ENCODE results near the gene PEPD.

Gene PEPD

GRCh38 chr19:33517922-33518321 is 3.7 kb downstream of the PEPD start:
- Histone ChIP-seq H3K9me3 (replicated peaks; ENCODE audit: insufficient read depth, low read length) (no peaks in the 10 kb centered on the region), H3K27me3 (replicated peaks; ENCODE audit: insufficient read depth, low read length) (no peaks in the 10 kb centered on the region), H3F3A (ENCODE audit: insufficient read depth, low read length) (no peaks in the 10 kb centered on the region), H3K4me2 (ENCODE audit: low read depth, low read length) (no peak overlapping the region), H3K27ac (ENCODE audit: low read length) (no peak overlapping the region), H3K4me1 (ENCODE audit: low read length) (peaks cover 4% of the 10 kb centered on the region; the same call in 1 of the 2 replicates), H2AFZ (ENCODE audit: low read length) (no peak overlapping the region), H3K9me2 (replicated peaks; ENCODE audit: insufficient read depth, low read length) (no peaks in the 10 kb centered on the region), H4K20me1 (ENCODE audit: insufficient read depth, low read length) (no peaks in the 10 kb centered on the region), H3K79me2 (ENCODE audit: low read length) (peaks cover 27% of the 10 kb centered on the region), H3K4me3 (ENCODE audit: low read length) (no peak overlapping the region), H3K9ac (ENCODE audit: low read length) (no peak overlapping the region), H3K36me3 (replicated peaks; ENCODE audit: insufficient read depth, low read length) (no peaks in the 10 kb centered on the region)
- TF ChIP-seq EZH2phosphoT487 (IDR thresholded peaks at IDR 0.05; ENCODE audit: low read length) (no peak), EZH2 (optimal IDR thresholded peaks at IDR 0.05; ENCODE audit: low read depth, low read length) (no peak)
- TF ChIP-seq, protein P1, sequence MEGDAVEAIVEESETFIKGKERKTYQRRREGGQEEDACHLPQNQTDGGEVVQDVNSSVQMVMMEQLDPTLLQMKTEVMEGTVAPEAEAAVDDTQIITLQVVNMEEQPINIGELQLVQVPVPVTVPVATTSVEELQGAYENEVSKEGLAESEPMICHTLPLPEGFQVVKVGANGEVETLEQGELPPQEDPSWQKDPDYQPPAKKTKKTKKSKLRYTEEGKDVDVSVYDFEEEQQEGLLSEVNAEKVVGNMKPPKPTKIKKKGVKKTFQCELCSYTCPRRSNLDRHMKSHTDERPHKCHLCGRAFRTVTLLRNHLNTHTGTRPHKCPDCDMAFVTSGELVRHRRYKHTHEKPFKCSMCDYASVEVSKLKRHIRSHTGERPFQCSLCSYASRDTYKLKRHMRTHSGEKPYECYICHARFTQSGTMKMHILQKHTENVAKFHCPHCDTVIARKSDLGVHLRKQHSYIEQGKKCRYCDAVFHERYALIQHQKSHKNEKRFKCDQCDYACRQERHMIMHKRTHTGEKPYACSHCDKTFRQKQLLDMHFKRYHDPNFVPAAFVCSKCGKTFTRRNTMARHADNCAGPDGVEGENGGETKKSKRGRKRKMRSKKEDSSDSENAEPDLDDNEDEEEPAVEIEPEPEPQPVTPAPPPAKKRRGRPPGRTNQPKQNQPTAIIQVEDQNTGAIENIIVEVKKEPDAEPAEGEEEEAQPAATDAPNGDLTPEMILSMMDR (IDR thresholded peaks at IDR 0.05; ENCODE audit: low read length), result no peak
- no peak for DNase-seq

DNA sequence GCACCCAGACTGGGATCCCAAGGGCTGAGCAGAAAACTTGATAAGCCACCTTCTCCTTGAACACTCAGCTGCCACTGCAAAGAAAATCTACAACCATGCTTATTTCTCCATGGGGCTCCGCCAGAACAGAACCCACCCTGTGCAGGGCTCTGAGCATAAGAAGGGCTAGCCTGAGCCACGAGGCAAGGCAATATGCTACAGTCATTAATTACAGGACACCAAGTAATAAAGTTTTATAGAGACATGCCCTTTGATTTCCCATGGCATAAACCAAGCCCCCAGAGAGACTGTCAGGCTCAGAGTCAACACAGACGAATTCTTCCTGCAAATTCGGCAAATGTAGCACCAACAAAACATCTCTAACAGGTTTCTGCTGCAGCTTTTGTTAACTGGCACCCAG is 5.7 kb downstream of the PEPD start:
- Histone ChIP-seq H3F3A (ENCODE audit: insufficient read depth, low read length) (no peaks in the 10 kb centered on the region), H3K79me2 (ENCODE audit: low read length) (peaks cover 22% of the 10 kb centered on the region), H4K20me1 (ENCODE audit: insufficient read depth, low read length) (no peaks in the 10 kb centered on the region), H3K27ac (ENCODE audit: low read length) (no peak overlapping the region), H2AFZ (ENCODE audit: low read length) (no peak overlapping the region), H3K9me2 (replicated peaks; ENCODE audit: insufficient read depth, low read length) (no peaks in the 10 kb centered on the region), H3K27me3 (replicated peaks; ENCODE audit: insufficient read depth, low read length) (no peaks in the 10 kb centered on the region), H3K9ac (ENCODE audit: low read length) (no peak overlapping the region), H3K4me3 (ENCODE audit: low read length) (no peak overlapping the region), H3K36me3 (replicated peaks; ENCODE audit: insufficient read depth, low read length) (no peaks in the 10 kb centered on the region), H3K4me2 (ENCODE audit: low read depth, low read length) (no peak overlapping the region), H3K9me3 (replicated peaks; ENCODE audit: insufficient read depth, low read length) (no peaks in the 10 kb centered on the region), H3K4me1 (ENCODE audit: low read length) (peaks cover 4% of the 10 kb centered on the region; the same call in 1 of the 2 replicates)
- TF ChIP-seq EZH2 (optimal IDR thresholded peaks at IDR 0.05; ENCODE audit: low read depth, low read length) (no peak), EZH2phosphoT487 (IDR thresholded peaks at IDR 0.05; ENCODE audit: low read length) (no peak)
- TF ChIP-seq, protein P1 (IDR thresholded peaks at IDR 0.05; ENCODE audit: low read length), result no peak
- DNase-seq, result no peak

GRCh38 chr19:33514885-33515551 is 6.6 kb downstream of the PEPD start:
- no peak overlapping the region for H3K4me2 ChIP-seq (ENCODE audit: low read depth, low read length)
- no peak for TF ChIP-seq EZH2phosphoT487 (IDR thresholded peaks at IDR 0.05; ENCODE audit: low read length)
- TF ChIP-seq EZH2 (optimal IDR thresholded peaks at IDR 0.05; ENCODE audit: low read depth, low read length), result no peak
- TF ChIP-seq, protein P1 (IDR thresholded peaks at IDR 0.05; ENCODE audit: low read length), result no peak
- no peaks in the 10 kb centered on the region for H3K9me3 ChIP-seq (replicated peaks; ENCODE audit: insufficient read depth, low read length)
- no peak overlapping the region for H3K27ac ChIP-seq (ENCODE audit: low read length)
- H3K27me3 ChIP-seq (replicated peaks; ENCODE audit: insufficient read depth, low read length), result no peaks in the 10 kb centered on the region
- H3K9me2 ChIP-seq (replicated peaks; ENCODE audit: insufficient read depth, low read length), result no peaks in the 10 kb centered on the region
- no peak overlapping the region for H3K4me3 ChIP-seq (ENCODE audit: low read length)
- no peak overlapping the region for H2AFZ ChIP-seq (ENCODE audit: low read length)
- H3K9ac ChIP-seq (ENCODE audit: low read length), result no peak overlapping the region
- DNase-seq, result no peak
- H3K36me3 ChIP-seq (replicated peaks; ENCODE audit: insufficient read depth, low read length), result no peaks in the 10 kb centered on the region
- peaks cover 13% of the 10 kb centered on the region for H3K79me2 ChIP-seq (ENCODE audit: low read length)
- H3F3A ChIP-seq (ENCODE audit: insufficient read depth, low read length), result no peaks in the 10 kb centered on the region
- H4K20me1 ChIP-seq (ENCODE audit: insufficient read depth, low read length), result no peaks in the 10 kb centered on the region
- H3K4me1 ChIP-seq (ENCODE audit: low read length), result no peaks in the 10 kb centered on the region
